Activated CD8-positive, alpha-beta memory T cell treated with anti-CD3 and anti-CD28 coated beads, Interleukin-2, amount 50 U/mL, for 24 hours (primary cell): Measurements from ENCODE around the gene FAM161A.

Source experiments
- DNase-seq: peaks from one replicate; pipeline ENCODE4 v3.0.0-alpha.2; 2020; ENCODE audit errors: extremely low read depth

The FAM161A gene

DNA sequence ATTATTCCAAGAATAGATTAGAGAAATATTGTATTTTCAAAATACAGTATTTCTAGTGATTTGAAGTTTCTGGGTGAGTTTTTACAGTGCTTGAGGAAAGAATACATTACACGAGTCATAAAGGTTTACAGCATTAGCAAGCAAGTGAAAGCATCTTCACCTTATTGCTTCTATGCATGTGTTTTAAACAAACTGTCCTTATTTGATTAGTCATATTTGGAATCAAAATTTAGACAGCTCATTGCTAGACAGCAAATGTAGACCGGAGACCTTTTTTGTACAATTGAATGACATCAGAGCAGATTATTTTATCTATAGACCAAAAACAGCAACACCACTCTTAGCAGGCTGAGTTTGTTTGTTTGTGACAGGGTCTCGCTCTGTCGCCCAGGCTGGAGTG, 69.2 kb downstream of the FAM161A start:
- DNase-seq: no peak

DNA sequence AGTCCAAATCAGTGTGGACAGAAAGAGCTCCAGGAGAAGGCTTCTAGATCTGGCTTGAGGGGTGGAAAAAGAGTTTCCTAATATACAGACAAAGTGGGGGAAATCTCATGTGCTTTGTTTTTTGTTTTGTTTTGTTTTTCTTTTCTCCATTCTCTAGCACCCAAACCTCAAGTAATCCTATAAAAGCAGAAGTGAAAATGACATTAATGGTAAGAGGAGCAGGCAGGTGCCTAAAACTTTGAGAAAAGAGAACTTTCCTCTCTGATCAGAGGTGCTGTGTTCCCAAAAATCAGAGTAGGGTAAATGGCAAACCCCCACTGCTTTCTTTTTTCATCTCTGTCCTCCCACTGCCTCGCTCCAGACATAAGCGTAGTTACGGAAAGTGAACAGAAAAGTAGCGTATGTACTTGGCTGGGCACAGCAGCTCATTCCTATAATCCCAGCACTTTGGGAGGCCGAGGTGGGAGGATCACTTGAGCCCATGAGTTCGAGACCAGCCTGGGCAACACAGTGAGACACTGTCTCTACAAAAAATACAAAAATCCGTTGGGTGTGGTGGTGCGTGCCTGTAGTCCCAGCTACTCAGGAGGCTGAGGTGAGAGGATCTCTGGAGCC, 77.8 kb downstream of the FAM161A start:
- no peak for DNase-seq
